ENCODE measurements around the gene HOXB3.

- TF ChIP-seq POLR2A (IDR thresholded peaks at IDR 0.05) (no peak), POLR2AphosphoS5 (IDR thresholded peaks at IDR 0.05) (no peak), CTCF (IDR thresholded peaks at IDR 0.05 in 8 of 11, conservative IDR thresholded peaks at IDR 0.05 in 3 of 11) (no peak)
Measured at GRCh38 chr17:48624544-48625494, 34.8 kb upstream of the HOXB3 start.

Data from spleen (tissue), 7 donors.